A673 (cell line): ENCODE data around the gene ZNF831. TPM values are rescaled to one million over a fixed set of nuclear protein-coding genes. Genes with fewer than 3 reads are reported as not detected.

Experiments used
- BruUV-seq: library from RNA; stranded (reverse); fragments of 400-500 nt; replicated peaks from 2 replicates; lab custom pipeline; 2021; lab: Mats Ljungman, UMichigan
- CTCF ChIA-PET: fragments of 300-600 bp; sonication (Branson Sonifier 250); formaldehyde crosslinking; loops from one replicate; lab custom pipeline; 2022; ENCODE audit warnings: antibody characterized with exemption; lab: Charles Lee
- POLR2A ChIA-PET: fragments of 300-600 bp; sonication (Branson Sonifier 250); formaldehyde crosslinking; loops from one replicate; lab custom pipeline; 2022; ENCODE audit warnings: antibody characterized with exemption; ENCODE audit not compliant: low non-redundant PET; lab: Charles Lee
- DNase-seq: peaks from one replicate; pipeline ENCODE4 v3.0.0-alpha.2; 2015; ENCODE audit warnings: low spot score
- H3K27ac ChIP-seq: fragments of 200-600 bp; sonication (generic); 2 replicates; pipeline ENCODE4 v1.5.1; 2016; ENCODE audit warnings: mixed run types, low read depth, mild to moderate bottlenecking, mixed read lengths, antibody characterized with exemption, low read length; ENCODE audit not compliant: poor library complexity, severe bottlenecking
- H3K27me3 ChIP-seq: fragments of 200-600 bp; sonication (generic); replicated peaks from 2 replicates; pipeline ENCODE4 v1.6.1; 2017; ENCODE audit warnings: mixed run types, low read depth, mild to moderate bottlenecking, mixed read lengths, antibody characterized with exemption, low read length; ENCODE audit not compliant: insufficient read depth, poor library complexity
- H3K36me3 ChIP-seq: fragments of 200-600 bp; sonication (generic); 2 replicates; pipeline ENCODE4 v1.6.1; 2016; ENCODE audit warnings: mixed run types, mild to moderate bottlenecking, mixed read lengths, antibody characterized with exemption, low read length; ENCODE audit not compliant: insufficient read depth, poor library complexity, severe bottlenecking
- H3K4me1 ChIP-seq: fragments of 200-600 bp; sonication (generic); 2 replicates; pipeline ENCODE4 v1.6.1; 2017; ENCODE audit warnings: mixed run types, mild to moderate bottlenecking, mixed read lengths, antibody characterized with exemption, low read length; ENCODE audit not compliant: insufficient read depth, poor library complexity, severe bottlenecking
- H3K4me3 ChIP-seq: fragments of 200-600 bp; sonication (generic); 2 replicates; pipeline ENCODE4 v1.5.1; 2016; ENCODE audit warnings: low read depth, mixed run types, mild to moderate bottlenecking, mixed read lengths, low read length; ENCODE audit not compliant: poor library complexity, severe bottlenecking
- H3K9me3 ChIP-seq: fragments of 200-600 bp; sonication (generic); 2 replicates; pipeline ENCODE4 v1.6.1; 2016; ENCODE audit warnings: mixed run types, low read depth, mild to moderate bottlenecking, mixed read lengths, antibody characterized with exemption, low read length; ENCODE audit not compliant: poor library complexity, severe bottlenecking
- EZH2 ChIP-seq: fragments of 200-600 bp; sonication (generic); IDR thresholded peaks from 2 replicates; pipeline ENCODE4 v1.6.1; 2017; ENCODE audit warnings: borderline replicate concordance, low read depth, mild to moderate bottlenecking, mixed read lengths, antibody characterized with exemption, low read length; ENCODE audit not compliant: poor library complexity, severe bottlenecking
- intact Hi-C: fragments of 100-400 bp; cut with micrococcal nuclease; formaldehyde crosslinking; loops from one replicate; pipeline ENCODE4 v1.10.0; 2022; ENCODE audit not compliant: unreplicated experiment
- total RNA-seq: library from RNA; stranded (reverse); gene quantifications from 2 replicates; pipeline ENCODE4 v1.2.3, GENCODE V29; 2021
- TF ChIP-seq, protein P1 (sequence below): fragments of 300-800, 200-600 bp; sonication (generic); conservative IDR thresholded peaks from 2 replicates; pipeline ENCODE4 v1.5.1; 2017; ENCODE audit warnings: low read depth, mild to moderate bottlenecking, antibody characterized with exemption, low read length, moderate library complexity, mixed read lengths

The ZNF831 gene
- total RNA-seq, 1 experiment from 2014 or later: not detected

DNA sequence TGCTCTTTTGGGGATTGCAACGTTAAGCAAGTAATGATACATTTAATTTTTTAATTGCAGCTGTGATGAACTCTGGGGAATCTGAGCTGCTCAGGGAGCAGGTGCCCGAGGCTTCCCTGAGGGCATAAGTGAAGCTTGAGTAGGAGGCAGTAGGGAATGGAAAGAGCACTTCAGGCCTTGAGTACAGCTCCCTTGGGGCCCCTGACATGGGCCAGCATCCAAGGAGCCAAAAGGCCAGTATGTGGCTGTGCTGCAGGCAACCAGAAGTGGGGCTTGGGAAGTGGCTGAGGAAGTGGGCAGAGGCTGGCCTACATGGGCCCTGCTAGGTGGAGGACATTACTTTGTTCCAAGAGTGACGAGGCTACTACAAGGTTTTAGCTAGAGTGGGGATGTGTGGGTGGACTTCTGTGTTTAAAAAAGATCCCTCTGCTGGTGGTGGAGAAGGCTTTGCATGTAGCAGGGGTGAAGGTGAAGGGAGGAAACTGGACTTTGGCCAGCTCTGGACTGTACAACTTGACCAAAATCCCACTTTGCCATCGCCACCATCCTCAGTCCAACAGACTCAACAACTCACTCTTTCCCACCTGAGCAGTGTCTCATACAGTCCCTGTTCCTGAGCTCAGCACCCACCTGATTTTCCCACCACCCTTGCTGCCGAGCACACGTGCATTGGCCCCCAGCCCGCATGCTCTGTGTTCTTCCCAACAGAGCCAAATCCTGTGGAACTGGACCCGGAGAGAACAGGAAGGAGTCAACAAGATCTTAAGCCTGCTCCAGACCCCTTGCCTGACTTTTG lies 10.9 kb upstream of the ZNF831 start:
- H3K36me3 ChIP-seq: no peaks in the 10 kb centered on the region
- POLR2A ChIA-PET: no interaction called here
- no TSS peak for BruUV-seq

DNA sequence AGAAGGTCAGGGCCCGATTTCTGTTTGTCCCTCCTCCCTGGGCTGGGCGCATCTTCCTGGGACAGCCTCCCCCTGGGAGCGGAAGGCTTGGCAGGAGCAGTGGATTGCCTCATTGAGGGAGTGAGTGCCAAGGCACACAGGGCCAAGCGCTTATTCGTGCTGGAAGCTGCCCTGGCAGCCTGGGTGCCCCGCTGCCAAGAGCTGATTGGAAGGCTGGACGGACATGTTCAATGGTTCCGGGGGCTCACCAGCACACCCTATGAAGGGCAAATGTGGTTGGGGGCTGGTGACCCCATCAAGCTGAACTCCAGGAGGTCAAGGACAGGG lies 10.3 kb upstream of the ZNF831 start:
- TF ChIP-seq, protein P1, sequence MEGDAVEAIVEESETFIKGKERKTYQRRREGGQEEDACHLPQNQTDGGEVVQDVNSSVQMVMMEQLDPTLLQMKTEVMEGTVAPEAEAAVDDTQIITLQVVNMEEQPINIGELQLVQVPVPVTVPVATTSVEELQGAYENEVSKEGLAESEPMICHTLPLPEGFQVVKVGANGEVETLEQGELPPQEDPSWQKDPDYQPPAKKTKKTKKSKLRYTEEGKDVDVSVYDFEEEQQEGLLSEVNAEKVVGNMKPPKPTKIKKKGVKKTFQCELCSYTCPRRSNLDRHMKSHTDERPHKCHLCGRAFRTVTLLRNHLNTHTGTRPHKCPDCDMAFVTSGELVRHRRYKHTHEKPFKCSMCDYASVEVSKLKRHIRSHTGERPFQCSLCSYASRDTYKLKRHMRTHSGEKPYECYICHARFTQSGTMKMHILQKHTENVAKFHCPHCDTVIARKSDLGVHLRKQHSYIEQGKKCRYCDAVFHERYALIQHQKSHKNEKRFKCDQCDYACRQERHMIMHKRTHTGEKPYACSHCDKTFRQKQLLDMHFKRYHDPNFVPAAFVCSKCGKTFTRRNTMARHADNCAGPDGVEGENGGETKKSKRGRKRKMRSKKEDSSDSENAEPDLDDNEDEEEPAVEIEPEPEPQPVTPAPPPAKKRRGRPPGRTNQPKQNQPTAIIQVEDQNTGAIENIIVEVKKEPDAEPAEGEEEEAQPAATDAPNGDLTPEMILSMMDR: no peak
- no peak for TF ChIP-seq EZH2
- no peaks in the 10 kb centered on the region for H3K9me3 ChIP-seq
- ChIA-PET CTCF (no interaction called here), POLR2A (no interaction called here)
- H3K27ac ChIP-seq: no peak overlapping the region
- no peak for DNase-seq
- intact Hi-C loops: no loop called here
- no TSS peak for BruUV-seq
- no peak overlapping the region for H3K4me3 ChIP-seq
- no peaks in the 10 kb centered on the region for H3K36me3 ChIP-seq
- no peaks in the 10 kb centered on the region for H3K4me1 ChIP-seq
- peaks cover 2% of the 10 kb centered on the region for H3K27me3 ChIP-seq

More for the DNA sequence above, 10.9 kb upstream of the ZNF831 start:
- no peak for TF ChIP-seq EZH2
- TF ChIP-seq, protein P1: no peak
- CTCF ChIA-PET: no interaction called here
- Histone ChIP-seq H3K27me3 (no peaks in the 10 kb centered on the region), H3K27ac (no peak overlapping the region), H3K4me1 (no peaks in the 10 kb centered on the region), H3K4me3 (no peak overlapping the region), H3K9me3 (no peaks in the 10 kb centered on the region)
- DNase-seq: no peak
- intact Hi-C loops: no loop called here

DNA sequence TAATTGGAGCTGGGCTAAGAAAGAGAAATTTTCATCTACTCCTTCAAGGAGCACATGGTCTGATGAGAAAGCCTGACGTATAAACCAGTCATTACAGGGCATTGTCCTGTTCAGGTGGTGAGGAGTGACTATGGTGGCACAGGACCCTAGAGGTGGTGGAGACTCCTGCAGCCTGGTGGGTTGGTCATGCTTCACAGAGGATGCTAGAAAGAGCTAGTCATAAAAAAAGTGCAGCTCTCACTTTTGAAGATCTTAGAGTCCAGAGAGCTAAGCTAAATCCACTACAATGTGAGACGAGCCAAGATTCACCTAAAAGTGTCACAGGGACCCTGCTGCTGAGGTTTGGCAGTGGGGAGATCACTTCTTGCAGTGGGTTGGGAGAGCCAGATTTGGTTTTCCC lies 9.8 kb upstream of the ZNF831 start:
- TF ChIP-seq, protein P1: no peak
- no peak for TF ChIP-seq EZH2
- Histone ChIP-seq H3K4me3 (no peak overlapping the region), H3K4me1 (no peaks in the 10 kb centered on the region), H3K9me3 (no peaks in the 10 kb centered on the region), H3K27ac (no peak overlapping the region), H3K36me3 (no peaks in the 10 kb centered on the region), H3K27me3 (peaks cover 6% of the 10 kb centered on the region)
- no peak for DNase-seq
- no TSS peak for BruUV-seq
- intact Hi-C loops: no loop called here
- CTCF ChIA-PET: no interaction called here
- POLR2A ChIA-PET: no interaction called here
